Stromal cell of bone marrow (primary cell): Measurements from ENCODE around the gene RAPGEF3.
A peak's percentile ranks its signal among the peaks of the same experiment; 100 is the strongest.

Experiments
- DNase-seq: peaks from one replicate; pipeline ENCODE4 v3.0.0-alpha.2; 2012; ENCODE audit warnings: low read depth

Gene RAPGEF3

GRCh38 chr12:47721431-47721973, 37.2 kb downstream of the RAPGEF3 start:
- no peak for DNase-seq

GRCh38 chr12:47718531-47718930, 40.1 kb downstream of the RAPGEF3 start:
- DNase-seq, result no peak

- DNase-seq, result peak; percentile 79
Measured at GRCh38 chr12:47717443-47718193, 41.1 kb downstream of the RAPGEF3 start.

GRCh38 chr12:47717046-47717442, 41.6 kb downstream of the RAPGEF3 start:
- no peak for DNase-seq

GRCh38 chr12:47715877-47716548, 42.7 kb downstream of the RAPGEF3 start:
- no peak for DNase-seq

- no peak for DNase-seq
Measured at GRCh38 chr12:47715393-47715876, 43.2 kb downstream of the RAPGEF3 start.

- no peak for DNase-seq
Measured at GRCh38 chr12:47714826-47715386, 43.8 kb downstream of the RAPGEF3 start.

- DNase-seq, result no peak
Measured at GRCh38 chr12:47712171-47712570, 46.5 kb downstream of the RAPGEF3 start.

GRCh38 chr12:47711448-47711847, 47.2 kb downstream of the RAPGEF3 start:
- no peak for DNase-seq

GRCh38 chr12:47710278-47710677, 48.4 kb downstream of the RAPGEF3 start:
- DNase-seq, result no peak

GRCh38 chr12:47709671-47710070, 49.0 kb downstream of the RAPGEF3 start:
- no peak for DNase-seq

GRCh38 chr12:47709237-47709636, 49.4 kb downstream of the RAPGEF3 start:
- no peak for DNase-seq

- no peak for DNase-seq
Measured at GRCh38 chr12:47707905-47708543, 50.7 kb downstream of the RAPGEF3 start.

GRCh38 chr12:47707355-47707754, 51.3 kb downstream of the RAPGEF3 start:
- no peak for DNase-seq

GRCh38 chr12:47705566-47706425, 52.9 kb downstream of the RAPGEF3 start, which contains the start of gene RPAP3:
TSS of gene RPAP3 (minus strand) at chr12:47706030. CDS start at chr12:47702840, 3,190 bp downstream.
- peak; percentile 86 for DNase-seq

- no peak for DNase-seq
Measured at GRCh38 chr12:47705229-47705565, 53.5 kb downstream of the RAPGEF3 start.

GRCh38 chr12:47704719-47705118, 54.0 kb downstream of the RAPGEF3 start:
- DNase-seq, result no peak

GRCh38 chr12:47700263-47700662, 58.4 kb downstream of the RAPGEF3 start:
- no peak for DNase-seq

- no peak for DNase-seq
Measured at GRCh38 chr12:47698631-47699030, 60.0 kb downstream of the RAPGEF3 start.

- DNase-seq, result no peak
Measured at GRCh38 chr12:47698055-47698454, 60.6 kb downstream of the RAPGEF3 start.

GRCh38 chr12:47689215-47689614, 69.5 kb downstream of the RAPGEF3 start:
- DNase-seq, result no peak
